Retina (tissue), 1 donor: Measurements from ENCODE around the gene POMC.
"Not testable (repeated sequence)": the region's sequence is repeated elsewhere in the genome, so short reads cannot be mapped to it uniquely, and the experiment has no call there.

Experiments
- DNase-seq: peaks from one replicate; pipeline ENCODE4 v3.0.0-alpha.2; 2016

Gene POMC

GRCh38 chr2:25176541-25177181 lies 8.3 kb upstream of the POMC start:
- no peak for DNase-seq

DNA sequence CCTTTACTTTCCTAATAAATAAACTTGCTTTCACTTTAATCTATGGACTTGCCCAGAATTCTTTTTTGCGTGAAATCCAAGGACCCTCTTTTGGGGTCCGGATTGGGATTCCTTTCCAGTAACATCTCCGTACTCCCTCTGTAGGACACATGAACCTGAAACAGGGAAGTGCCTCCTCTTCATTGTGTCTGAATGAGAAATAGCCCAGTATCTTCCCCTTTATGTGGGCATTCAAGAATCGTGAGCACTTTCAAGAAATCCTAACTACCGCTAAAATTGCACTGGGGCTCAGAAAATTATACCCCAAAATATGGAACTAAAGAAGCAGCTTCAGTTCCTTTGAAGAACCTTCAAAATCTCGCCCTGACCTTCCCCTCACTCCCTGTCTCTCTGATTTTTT lies 7.8 kb upstream of the POMC start:
- no peak for DNase-seq

GRCh38 chr2:25174192-25174861 lies 5.9 kb upstream of the POMC start:
- DNase-seq, result no peak

- DNase-seq, result no peak
Observed at GRCh38 chr2:25173719-25174118, 5.3 kb upstream of the POMC start.

DNA sequence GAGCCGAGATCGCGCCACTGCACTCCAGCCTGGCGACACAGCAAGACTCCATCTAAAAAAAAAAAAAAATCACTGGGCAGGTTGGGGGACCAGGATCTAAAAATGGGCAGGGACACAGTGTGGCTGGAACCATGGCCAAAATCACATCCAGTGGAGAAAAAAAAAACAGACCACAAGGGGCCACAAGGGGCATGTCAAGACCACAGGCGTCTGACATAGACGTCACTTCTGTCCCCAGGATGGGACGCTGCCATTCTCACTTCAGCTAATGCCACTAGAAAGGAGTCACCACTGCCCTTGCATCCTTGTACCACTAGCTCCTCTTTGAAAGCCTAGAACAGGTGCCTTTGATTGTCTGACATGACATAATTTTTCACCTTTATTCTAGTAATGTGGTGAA lies 2.5 kb upstream of the POMC start:
- no peak for DNase-seq

GRCh38 chr2:25169073-25169470 lies 692 bp upstream of the POMC start:
- DNase-seq, result peak; percentile 34

DNA sequence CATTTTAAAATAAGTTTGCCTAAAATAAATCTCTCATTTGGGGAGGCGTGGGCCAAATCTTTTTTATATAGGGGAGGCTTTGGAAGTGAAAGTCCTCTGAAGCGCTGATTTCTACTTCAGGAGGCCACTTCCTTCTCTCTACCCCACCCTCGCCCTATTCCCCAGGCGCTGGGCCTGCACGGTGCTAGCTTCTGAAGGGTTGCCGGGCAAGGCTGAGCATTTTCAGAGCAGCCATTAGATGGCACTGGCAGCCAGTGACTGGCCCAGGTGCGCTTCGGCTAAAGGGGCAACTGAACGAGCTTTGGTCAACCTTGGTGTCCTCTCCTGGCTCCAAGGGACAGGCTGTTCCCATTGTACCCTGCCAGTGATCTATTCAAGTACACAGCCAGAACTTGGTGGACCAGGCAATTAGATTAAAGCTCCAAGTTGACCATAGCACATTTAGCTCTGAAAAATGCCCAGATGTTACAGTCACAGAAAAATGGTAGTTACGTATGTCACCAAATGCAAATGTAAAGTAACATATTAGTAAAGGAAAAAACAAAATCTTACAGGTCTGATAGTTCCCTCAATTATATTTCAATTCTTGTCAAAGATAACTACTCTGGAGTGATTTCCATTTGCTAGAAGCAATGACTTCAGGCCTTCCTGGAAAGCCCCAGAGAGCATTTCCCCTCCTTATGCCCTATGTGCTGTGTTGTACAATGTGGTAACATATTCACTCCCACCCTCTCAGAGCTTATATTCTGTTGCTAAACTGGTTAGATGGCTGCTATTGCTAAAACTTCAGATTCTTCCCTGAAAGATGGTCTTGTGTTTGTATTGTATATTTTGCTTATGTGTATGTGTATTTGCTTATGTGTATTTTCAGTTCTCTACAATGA lies 2.1 kb downstream of the POMC start:
- peak; percentile 36 for DNase-seq

DNA sequence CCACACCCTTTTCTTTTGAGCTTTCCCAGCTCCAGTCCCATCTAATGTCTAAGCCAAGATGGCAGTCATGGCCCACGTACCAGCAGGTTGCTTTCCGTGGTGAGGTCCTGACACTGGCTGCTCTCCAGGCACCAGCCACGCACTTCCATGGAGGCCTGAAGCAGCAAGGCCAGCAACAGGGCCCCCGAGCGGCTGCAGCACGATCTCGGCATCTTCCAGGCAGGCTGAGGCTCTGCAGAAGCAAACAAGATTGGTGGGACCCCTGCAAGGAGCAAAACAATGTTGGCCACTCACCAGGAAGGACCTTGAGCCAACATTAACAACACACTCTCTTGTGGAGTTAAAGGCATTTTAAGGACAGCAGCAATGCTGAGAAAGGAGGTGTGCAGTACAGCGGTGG lies 3.8 kb downstream of the POMC start:
- DNase-seq, result no peak

DNA sequence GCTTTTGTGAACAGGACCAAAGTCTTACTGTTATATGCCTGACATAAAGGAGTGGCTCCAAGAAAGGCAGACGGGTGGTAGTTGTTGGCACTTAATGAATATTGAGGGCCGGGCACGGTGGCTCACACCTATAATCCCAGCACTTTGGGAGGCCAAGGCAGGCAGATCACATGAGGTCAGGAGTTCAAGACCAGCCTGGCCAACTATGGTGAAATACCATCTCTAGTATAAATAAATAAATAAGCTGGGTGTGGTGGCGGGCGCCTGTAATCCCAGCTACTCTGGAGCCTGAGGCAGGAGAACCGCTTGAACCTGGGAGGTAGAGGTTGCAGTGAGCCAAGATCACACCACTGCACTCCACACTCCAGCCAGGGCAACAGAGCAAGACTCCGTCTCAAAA lies 6.3 kb downstream of the POMC start:
- not testable (repeated sequence) for DNase-seq

- DNase-seq, result peak; percentile 76
Observed at GRCh38 chr2:25161055-25161781, 7.2 kb downstream of the POMC start.

GRCh38 chr2:25160376-25160775 lies 8.0 kb downstream of the POMC start:
- DNase-seq, result peak; percentile 15

DNA sequence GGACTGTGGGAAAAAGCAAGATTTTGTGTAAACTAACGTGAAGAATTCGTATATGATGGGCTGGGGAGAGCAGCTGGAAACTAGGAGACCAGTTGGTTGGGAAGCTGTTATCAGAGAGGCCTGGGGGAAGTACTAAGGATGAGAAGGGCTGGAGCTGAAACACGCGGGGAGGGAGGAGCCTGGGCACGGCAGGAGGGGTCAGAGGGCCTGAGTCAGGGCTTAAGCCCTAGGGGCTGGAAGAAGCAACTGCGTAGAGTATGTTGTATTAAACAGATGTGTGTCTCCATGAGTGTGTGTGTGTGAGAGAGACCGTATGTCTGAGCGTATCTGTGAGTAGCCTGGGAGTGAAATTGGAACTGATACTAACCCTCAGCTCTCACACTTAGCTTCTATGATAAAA lies 8.4 kb downstream of the POMC start:
- DNase-seq, result peak; percentile 38

DNA sequence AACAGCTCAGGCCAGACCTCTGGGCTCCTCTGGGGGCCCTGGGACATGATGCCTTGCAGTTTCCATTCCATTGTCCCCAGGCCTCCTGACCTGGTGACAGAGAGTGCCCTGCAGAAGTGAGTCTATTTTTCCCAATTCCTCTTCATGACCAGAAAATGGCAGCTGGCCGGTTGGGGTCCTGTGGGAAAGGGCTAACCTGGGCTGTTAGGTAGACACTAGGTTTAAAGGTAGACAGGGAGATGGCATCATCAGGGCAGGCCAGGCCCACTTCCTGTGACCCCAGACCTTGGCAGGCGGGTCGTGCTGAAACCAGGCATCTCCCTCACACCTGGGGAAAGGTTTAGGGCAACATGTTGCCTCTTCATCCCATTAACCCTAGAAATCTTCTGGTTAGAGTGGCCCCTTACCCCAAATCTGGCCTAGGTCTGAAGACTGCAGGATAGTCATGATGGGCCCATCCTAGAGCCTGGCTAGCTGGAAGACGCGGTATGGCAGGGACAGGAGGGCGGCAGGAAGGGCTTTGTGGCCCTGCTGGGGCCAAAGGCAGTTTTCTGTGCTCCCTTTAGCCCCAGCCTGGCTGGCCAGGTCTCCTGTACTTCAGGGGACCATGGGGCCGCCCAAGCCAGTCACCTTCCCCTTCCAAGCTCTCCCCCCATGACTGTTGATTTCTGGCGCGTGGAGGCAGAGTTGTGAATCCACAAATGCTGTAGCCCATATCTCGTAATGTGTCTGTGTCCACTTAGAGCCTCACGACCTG lies 10.1 kb downstream of the POMC start:
- DNase-seq, result no peak

DNA sequence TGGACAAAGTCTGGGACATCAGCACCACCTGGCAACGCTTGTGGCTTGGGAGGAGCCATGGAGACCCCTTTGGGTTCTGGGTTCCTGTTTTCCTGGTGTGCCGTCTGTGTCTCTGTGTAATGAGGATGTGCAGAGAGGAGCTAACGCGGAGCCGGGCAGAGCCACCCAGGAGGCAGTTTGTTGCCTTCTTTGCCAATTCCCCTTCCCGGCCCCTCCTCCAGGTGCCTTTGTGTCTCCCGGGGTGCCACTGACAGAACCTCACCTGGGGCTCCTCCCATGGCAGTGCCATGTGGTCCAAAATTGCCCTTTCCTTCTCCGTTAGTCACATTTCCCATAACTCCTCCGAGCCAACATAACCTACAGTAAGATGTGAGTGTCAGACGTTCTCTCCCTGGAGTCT lies 13.0 kb downstream of the POMC start:
- no peak for DNase-seq

GRCh38 chr2:25151718-25152117 lies 16.7 kb downstream of the POMC start:
- no peak for DNase-seq

- not testable (repeated sequence) for DNase-seq
Observed at GRCh38 chr2:25150993-25151392, 17.4 kb downstream of the POMC start.

DNA sequence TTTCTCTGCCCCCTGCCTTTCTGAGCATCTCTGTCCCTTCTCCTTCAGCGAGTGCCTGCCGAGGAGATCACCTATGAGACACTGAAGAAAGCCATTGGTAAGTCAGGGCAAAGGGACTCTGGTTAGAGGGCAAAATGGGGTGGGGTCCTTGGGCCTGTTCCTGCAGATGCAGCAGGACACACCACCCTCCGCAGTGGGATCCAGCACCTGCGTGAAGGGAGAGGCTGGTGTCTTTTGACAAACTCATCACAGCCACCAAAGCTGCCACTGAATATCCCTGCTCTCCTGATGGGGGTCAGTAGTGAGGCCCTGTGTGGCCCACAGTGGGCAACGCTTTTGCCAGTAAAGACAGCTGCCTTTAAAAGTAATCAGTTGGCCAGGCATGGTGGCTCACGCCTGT lies 18.7 kb downstream of the POMC start:
- DNase-seq, result no peak

- DNase-seq, result no peak
Observed at GRCh38 chr2:25146896-25147295, 21.5 kb downstream of the POMC start.

DNA sequence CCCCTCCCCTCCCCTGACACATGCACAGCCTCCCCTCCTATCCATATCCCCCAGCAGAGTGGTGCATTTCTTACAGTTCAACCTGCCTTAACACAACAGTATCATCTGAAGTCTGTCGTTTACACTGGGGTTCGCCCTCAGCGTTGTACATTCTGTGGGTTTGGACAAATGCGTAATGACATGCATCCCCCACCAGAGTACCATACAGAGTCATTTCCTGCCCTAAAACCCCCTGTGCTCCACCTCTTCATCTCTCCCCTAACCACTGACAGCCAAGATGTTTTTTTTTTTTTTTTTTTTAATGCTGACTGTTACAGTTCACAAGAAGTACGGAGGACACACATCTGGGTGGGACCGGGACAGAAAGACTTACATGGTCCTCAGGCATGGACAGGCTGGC lies 22.6 kb downstream of the POMC start:
- no peak for DNase-seq

DNA sequence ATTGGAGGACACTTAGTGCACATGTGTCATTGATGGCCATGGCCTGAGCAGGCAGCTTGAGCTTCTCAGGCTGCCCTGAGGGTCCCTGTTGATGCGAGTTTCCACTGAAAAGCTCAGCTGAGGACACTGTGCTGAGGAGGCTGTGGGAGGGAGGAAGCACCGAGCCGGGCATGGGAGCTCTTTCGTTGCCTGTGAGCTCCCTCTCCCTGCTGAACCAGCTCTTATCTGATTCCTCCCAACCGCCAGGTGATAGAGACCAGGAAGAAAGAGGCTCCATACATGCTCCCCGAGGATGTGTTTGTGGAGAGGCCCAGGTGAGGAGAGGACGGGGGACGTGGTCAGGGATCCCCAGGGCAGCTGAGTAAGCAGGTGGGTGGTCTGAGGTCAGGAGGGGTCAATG lies 27.3 kb downstream of the POMC start:
- no peak for DNase-seq

DNA sequence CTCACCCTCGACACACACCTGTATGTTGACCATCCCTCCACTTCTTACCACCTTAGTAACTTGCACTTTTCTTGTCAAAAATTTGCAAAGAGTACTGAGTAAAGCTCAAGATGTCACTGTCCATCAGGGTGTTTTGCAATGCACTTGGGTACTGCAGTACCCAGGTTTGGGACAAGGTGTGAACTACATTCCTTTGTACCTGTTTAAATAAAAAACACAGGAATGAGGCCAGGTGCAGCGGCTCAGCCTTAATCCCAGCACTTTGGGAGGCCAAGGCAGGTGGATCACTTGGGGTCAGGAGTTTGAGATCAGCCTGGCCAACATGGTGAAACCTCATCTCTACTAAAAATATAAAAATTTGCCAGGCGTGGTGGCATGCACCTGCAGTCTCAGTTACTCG lies 27.8 kb downstream of the POMC start:
- DNase-seq, result not testable (repeated sequence)

DNA sequence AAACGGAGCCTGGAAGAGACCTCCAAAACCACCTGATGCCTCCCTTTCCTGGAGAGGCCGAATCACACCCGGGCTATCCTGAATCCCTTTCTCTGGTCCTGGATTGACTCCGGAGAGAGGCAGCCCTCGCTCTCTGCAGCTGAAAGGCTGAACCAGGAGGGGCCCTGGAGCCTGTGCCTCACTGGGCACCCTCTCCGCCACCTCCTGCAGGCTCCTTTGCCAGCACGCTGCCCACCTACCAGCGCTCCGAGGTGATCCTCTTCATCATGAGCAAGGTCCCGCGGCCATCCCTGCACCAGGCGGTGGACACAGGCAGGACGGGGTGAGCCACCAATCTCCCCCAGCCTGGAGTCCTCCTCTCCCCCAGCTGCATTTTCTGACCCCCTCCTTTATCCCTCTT lies 35.7 kb downstream of the POMC start:
- DNase-seq, result no peak

DNA sequence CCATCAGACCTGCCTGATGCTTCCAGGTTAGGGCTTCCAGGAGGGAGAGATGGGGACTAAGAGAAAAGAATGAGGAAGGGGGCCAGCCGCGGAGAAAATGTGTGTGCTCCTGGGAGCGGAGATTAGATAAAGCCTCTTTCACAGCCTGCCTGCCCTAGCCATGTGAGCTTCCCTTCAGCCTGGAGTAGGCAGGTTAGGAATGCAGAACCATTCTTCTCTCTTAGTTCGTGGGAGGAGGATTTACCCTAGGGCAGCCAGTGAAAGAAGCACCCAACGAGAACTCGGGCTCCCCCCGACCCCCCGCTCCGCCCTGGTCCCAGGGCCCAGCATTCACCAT lies 36.1 kb downstream of the POMC start:
- no peak for DNase-seq
